Neural cell (in vitro differentiated cells): ENCODE results near the gene STX1A. TPM values are rescaled to one million over a fixed set of nuclear protein-coding genes. Genes with fewer than 3 reads are reported as not detected.

Experiments
- H2AFZ ChIP-seq: fragments of 200-600, 300-800 bp; sonication (generic), shearing (Covaris generic); 2 replicates; pipeline ENCODE4 v1.6.0; 2014; ENCODE audit warnings: low read depth, mild to moderate bottlenecking, antibody characterized with exemption, low read length, moderate library complexity
- H3F3A ChIP-seq: fragments of 200-600 bp; shearing (Covaris generic); 2 replicates; pipeline ENCODE4 v1.6.1; 2016; ENCODE audit warnings: mild to moderate bottlenecking, moderate library complexity, mixed read lengths, antibody characterized with exemption, low read length; ENCODE audit not compliant: insufficient read depth, poor library complexity, severe bottlenecking
- H3K27ac ChIP-seq: fragments of 200-600, 300-800 bp; sonication (generic), shearing (Covaris generic); 2 replicates; pipeline ENCODE4 v1.5.1; 2014; ENCODE audit warnings: mild to moderate bottlenecking, low read length, moderate library complexity
- H3K27me3 ChIP-seq: fragments of 300-800, 200-600 bp; sonication (generic), shearing (Covaris generic); 2 replicates; pipeline ENCODE4 v1.6.0; 2014; ENCODE audit warnings: mild to moderate bottlenecking, low read depth, low read length, moderate library complexity; ENCODE audit not compliant: insufficient read depth
- H3K36me3 ChIP-seq: fragments of 300-800, 200-600 bp; sonication (generic), shearing (Covaris generic); 2 replicates; pipeline ENCODE4 v1.5.1; 2014; ENCODE audit warnings: mild to moderate bottlenecking, antibody characterized with exemption, low read length, moderate library complexity; ENCODE audit not compliant: insufficient read depth
- H3K4me2 ChIP-seq: fragments of 300-800, 200-600 bp; sonication (generic), shearing (Covaris generic); 2 replicates; pipeline ENCODE4 v1.6.0; 2014; ENCODE audit warnings: mild to moderate bottlenecking, low read length
- H3K4me3 ChIP-seq: fragments of 300-800, 200-600 bp; sonication (generic), shearing (Covaris generic); 2 replicates; pipeline ENCODE4 v1.5.1; 2014; ENCODE audit warnings: mild to moderate bottlenecking, low read length, moderate library complexity
- H3K79me2 ChIP-seq: fragments of 200-600 bp; shearing (Covaris generic); replicated peaks from 2 replicates; pipeline ENCODE4 v1.6.0; 2014; ENCODE audit warnings: mild to moderate bottlenecking, low read length, moderate library complexity; ENCODE audit not compliant: insufficient read depth
- H3K9ac ChIP-seq: fragments of 300-800, 200-600 bp; sonication (generic), shearing (Covaris generic); 2 replicates; pipeline ENCODE4 v1.6.1; 2016; ENCODE audit warnings: mild to moderate bottlenecking, low read length, mixed read lengths
- H3K9me2 ChIP-seq: fragments of 200-600 bp; shearing (Covaris generic); 2 replicates; pipeline ENCODE4 v1.6.1; 2016; ENCODE audit warnings: mild to moderate bottlenecking, low read length, mixed read lengths; ENCODE audit not compliant: insufficient read depth
- H3K9me3 ChIP-seq: fragments of 200-600, 300-800 bp; sonication (generic), shearing (Covaris generic); 2 replicates; pipeline ENCODE4 v1.6.1; 2016; ENCODE audit warnings: mild to moderate bottlenecking, mixed run types, low read length, moderate library complexity, mixed read lengths
- H4K20me1 ChIP-seq: fragments of 200-600 bp; shearing (Covaris generic); 2 replicates; pipeline ENCODE4 v1.6.1; 2016; ENCODE audit warnings: mild to moderate bottlenecking, mixed run types; ENCODE audit not compliant: insufficient read depth
- EP300 ChIP-seq: fragments of 450-650 bp; conservative IDR thresholded peaks from 2 replicates; pipeline ENCODE4 v1.6.1; 2014; ENCODE audit warnings: antibody characterized with exemption, mild to moderate bottlenecking, moderate library complexity; ENCODE audit not compliant: poor library complexity, severe bottlenecking
- EZH2 ChIP-seq: fragments of 200-600, 300-800 bp; shearing (Covaris generic), sonication (generic); IDR thresholded peaks from 2 replicates; pipeline ENCODE4 v1.6.1; 2014; ENCODE audit warnings: antibody characterized with exemption, low read length, borderline replicate concordance, mild to moderate bottlenecking; ENCODE audit not compliant: insufficient read depth, poor library complexity, severe bottlenecking
- MXI1 ChIP-seq: fragments of 450-650 bp; conservative IDR thresholded peaks from 2 replicates; pipeline ENCODE4 v1.6.1; 2014; ENCODE audit warnings: antibody characterized with exemption, mild to moderate bottlenecking; ENCODE audit not compliant: poor library complexity, severe bottlenecking
- POLR2AphosphoS5 ChIP-seq: IDR thresholded peaks from 2 replicates; pipeline ENCODE4 v1.6.1; 2012
- RAD21 ChIP-seq: fragments of 450-650 bp; conservative IDR thresholded peaks from 2 replicates; pipeline ENCODE4 v1.6.1; 2014; ENCODE audit warnings: antibody characterized with exemption, mild to moderate bottlenecking, moderate library complexity
- SMC3 ChIP-seq: fragments of 450-650 bp; conservative IDR thresholded peaks from 2 replicates; pipeline ENCODE4 v1.6.1; 2014; ENCODE audit warnings: antibody characterized with exemption, mild to moderate bottlenecking, moderate library complexity; ENCODE audit not compliant: poor library complexity
- TAF1 ChIP-seq: IDR thresholded peaks from 2 replicates; pipeline ENCODE4 v1.6.1; 2012; ENCODE audit warnings: low read depth
- polyA plus RNA-seq: library from polyadenylated mRNA; depleted of rRNA; stranded (reverse); fragments of >200 nt; gene quantifications from 2 replicates; pipeline ENCODE4 v1.2.3, GENCODE V29; 2014
- TF ChIP-seq, protein P1 (sequence below): fragments of 450-650 bp; IDR thresholded peaks from 2 replicates; pipeline ENCODE4 v1.5.1; 2014; ENCODE audit warnings: antibody characterized with exemption, mild to moderate bottlenecking, moderate library complexity; ENCODE audit not compliant: poor library complexity, severe bottlenecking
- TF ChIP-seq, protein P2 (sequence below): IDR thresholded peaks from 2 replicates; pipeline ENCODE4 v1.6.1; 2012; ENCODE audit warnings: borderline replicate concordance

The STX1A gene
- polyA plus RNA-seq, 1 donor from 2014 or later = 123 TPM

DNA sequence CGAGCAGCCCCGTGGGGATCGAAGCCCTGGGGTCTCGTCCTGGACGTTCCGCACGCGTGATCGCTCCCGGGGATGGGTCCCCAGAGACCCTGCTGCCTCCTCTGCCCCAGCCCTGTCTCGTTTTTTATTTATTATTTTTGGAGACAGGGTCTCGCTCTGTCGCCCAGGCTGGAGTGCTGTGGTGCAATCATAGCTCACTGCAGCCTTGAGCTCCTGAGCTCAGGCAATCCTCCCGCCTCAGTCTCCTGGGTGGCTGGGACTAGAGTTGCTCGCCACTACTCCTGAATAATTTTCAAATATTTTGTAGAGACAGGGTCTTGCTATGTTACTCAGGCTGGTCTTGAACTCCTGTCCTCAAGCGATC is 319 bp upstream of the STX1A start:
- no peak overlapping the region for H3K27ac ChIP-seq
- no peak for TF ChIP-seq EP300
- TF ChIP-seq EZH2 = no peak
- TF ChIP-seq SMC3 = no peak
- peaks cover 5% of the 10 kb centered on the region for H3K27me3 ChIP-seq
- H3K4me3 ChIP-seq = peak overlapping the region; percentile 62
- H3K79me2 ChIP-seq = peaks cover 10% of the 10 kb centered on the region
- H3K36me3 ChIP-seq = no peaks in the 10 kb centered on the region
- no peaks in the 10 kb centered on the region for H4K20me1 ChIP-seq
- no peak overlapping the region for H2AFZ ChIP-seq
- H3K9me3 ChIP-seq = no peaks in the 10 kb centered on the region
- H3K4me2 ChIP-seq = peak overlapping the region; percentile 62
- peak overlapping the region; percentile 12 for H3K9ac ChIP-seq
- H3F3A ChIP-seq = no peaks in the 10 kb centered on the region
- no peaks in the 10 kb centered on the region for H3K9me2 ChIP-seq

DNA sequence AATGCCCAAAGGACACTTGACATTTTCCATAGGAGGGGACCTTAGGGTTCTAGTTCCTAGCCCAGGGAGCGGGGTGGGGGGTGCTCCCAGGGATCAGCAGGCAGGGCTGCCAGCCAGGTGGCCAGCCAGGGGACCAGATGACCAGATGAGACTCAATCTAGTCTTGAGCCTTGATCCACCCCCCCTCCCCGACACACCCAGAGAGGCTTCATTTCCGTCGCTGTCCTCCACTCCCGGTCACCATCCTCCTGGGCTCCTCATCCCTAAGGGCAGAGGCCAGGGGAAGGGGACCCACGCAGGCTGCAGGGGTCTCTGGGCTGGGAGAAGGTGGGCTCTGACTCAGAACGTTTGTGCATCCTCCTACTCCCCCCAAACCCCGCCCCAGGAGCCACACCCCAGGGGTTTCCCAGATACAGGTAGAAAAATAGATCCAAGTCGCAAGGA is 1.0 kb downstream of the STX1A start:
- H3K4me2 ChIP-seq = peak overlapping the region; percentile 62
- peak overlapping the region; percentile 89 for H3K4me3 ChIP-seq
- H3K27ac ChIP-seq = no peak overlapping the region
- H3K9ac ChIP-seq = peak overlapping the region; percentile 69
- no peaks in the 10 kb centered on the region for H3K9me2 ChIP-seq
- peaks cover 10% of the 10 kb centered on the region for H3K79me2 ChIP-seq
- no peak overlapping the region for H2AFZ ChIP-seq
- H3K9me3 ChIP-seq = no peaks in the 10 kb centered on the region
- no peak for TF ChIP-seq POLR2AphosphoS5
- TF ChIP-seq SMC3 = no peak
- TF ChIP-seq EZH2 = no peak
- TF ChIP-seq, protein P1, sequence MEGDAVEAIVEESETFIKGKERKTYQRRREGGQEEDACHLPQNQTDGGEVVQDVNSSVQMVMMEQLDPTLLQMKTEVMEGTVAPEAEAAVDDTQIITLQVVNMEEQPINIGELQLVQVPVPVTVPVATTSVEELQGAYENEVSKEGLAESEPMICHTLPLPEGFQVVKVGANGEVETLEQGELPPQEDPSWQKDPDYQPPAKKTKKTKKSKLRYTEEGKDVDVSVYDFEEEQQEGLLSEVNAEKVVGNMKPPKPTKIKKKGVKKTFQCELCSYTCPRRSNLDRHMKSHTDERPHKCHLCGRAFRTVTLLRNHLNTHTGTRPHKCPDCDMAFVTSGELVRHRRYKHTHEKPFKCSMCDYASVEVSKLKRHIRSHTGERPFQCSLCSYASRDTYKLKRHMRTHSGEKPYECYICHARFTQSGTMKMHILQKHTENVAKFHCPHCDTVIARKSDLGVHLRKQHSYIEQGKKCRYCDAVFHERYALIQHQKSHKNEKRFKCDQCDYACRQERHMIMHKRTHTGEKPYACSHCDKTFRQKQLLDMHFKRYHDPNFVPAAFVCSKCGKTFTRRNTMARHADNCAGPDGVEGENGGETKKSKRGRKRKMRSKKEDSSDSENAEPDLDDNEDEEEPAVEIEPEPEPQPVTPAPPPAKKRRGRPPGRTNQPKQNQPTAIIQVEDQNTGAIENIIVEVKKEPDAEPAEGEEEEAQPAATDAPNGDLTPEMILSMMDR = no peak
- no peak for TF ChIP-seq TAF1
- no peak for TF ChIP-seq RAD21
- TF ChIP-seq, protein P2, sequence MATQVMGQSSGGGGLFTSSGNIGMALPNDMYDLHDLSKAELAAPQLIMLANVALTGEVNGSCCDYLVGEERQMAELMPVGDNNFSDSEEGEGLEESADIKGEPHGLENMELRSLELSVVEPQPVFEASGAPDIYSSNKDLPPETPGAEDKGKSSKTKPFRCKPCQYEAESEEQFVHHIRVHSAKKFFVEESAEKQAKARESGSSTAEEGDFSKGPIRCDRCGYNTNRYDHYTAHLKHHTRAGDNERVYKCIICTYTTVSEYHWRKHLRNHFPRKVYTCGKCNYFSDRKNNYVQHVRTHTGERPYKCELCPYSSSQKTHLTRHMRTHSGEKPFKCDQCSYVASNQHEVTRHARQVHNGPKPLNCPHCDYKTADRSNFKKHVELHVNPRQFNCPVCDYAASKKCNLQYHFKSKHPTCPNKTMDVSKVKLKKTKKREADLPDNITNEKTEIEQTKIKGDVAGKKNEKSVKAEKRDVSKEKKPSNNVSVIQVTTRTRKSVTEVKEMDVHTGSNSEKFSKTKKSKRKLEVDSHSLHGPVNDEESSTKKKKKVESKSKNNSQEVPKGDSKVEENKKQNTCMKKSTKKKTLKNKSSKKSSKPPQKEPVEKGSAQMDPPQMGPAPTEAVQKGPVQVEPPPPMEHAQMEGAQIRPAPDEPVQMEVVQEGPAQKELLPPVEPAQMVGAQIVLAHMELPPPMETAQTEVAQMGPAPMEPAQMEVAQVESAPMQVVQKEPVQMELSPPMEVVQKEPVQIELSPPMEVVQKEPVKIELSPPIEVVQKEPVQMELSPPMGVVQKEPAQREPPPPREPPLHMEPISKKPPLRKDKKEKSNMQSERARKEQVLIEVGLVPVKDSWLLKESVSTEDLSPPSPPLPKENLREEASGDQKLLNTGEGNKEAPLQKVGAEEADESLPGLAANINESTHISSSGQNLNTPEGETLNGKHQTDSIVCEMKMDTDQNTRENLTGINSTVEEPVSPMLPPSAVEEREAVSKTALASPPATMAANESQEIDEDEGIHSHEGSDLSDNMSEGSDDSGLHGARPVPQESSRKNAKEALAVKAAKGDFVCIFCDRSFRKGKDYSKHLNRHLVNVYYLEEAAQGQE = no peak
- TF ChIP-seq MXI1 = no peak
- TF ChIP-seq EP300 = no peak
- H4K20me1 ChIP-seq = no peaks in the 10 kb centered on the region
- H3K36me3 ChIP-seq = no peaks in the 10 kb centered on the region
- peaks cover 5% of the 10 kb centered on the region for H3K27me3 ChIP-seq
- H3F3A ChIP-seq = no peaks in the 10 kb centered on the region

DNA sequence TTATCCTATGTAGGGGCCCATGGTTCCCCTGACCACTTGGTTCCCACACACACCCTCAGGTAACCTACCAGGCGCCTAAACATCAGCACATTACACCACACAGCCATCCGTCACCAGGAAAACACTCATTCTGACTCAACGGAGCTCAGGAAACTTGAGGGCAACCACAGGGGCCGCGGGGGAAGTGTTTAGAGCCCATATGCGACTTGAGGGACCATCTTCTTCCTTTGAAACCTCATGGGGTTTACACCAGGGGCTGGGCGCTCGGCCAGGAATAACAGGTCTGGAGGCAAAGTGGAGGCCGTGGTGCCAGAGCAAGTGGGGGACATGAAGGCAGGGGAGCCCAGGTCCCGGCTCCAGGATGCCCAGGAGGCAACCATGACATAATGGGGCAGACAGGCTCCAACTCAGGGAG is 1.5 kb downstream of the STX1A start:
- H2AFZ ChIP-seq = no peak overlapping the region
- no peak overlapping the region for H3K4me2 ChIP-seq
- peaks cover 5% of the 10 kb centered on the region for H3K27me3 ChIP-seq
- no peaks in the 10 kb centered on the region for H3K36me3 ChIP-seq
- no peaks in the 10 kb centered on the region for H3K9me3 ChIP-seq
- no peaks in the 10 kb centered on the region for H4K20me1 ChIP-seq
- TF ChIP-seq MXI1 (no peak), EZH2 (no peak), SMC3 (no peak), POLR2AphosphoS5 (no peak)
- TF ChIP-seq, protein P2 = no peak
- TF ChIP-seq, protein P1 = no peak
- no peak overlapping the region for H3K9ac ChIP-seq
- H3K27ac ChIP-seq = no peak overlapping the region
- no peaks in the 10 kb centered on the region for H3K9me2 ChIP-seq
- H3K4me3 ChIP-seq = peak overlapping the region; percentile 89
- H3F3A ChIP-seq = no peaks in the 10 kb centered on the region
- peaks cover 10% of the 10 kb centered on the region for H3K79me2 ChIP-seq
